ENCODE results near the gene ANKRD16.
A peak's percentile ranks its signal among the peaks of the same experiment; 100 is the strongest.
"Not testable (repeated sequence)": the region's sequence is repeated elsewhere in the genome, so short reads cannot be mapped to it uniquely, and the experiment has no call there.

ANKRD16 gene

DNA sequence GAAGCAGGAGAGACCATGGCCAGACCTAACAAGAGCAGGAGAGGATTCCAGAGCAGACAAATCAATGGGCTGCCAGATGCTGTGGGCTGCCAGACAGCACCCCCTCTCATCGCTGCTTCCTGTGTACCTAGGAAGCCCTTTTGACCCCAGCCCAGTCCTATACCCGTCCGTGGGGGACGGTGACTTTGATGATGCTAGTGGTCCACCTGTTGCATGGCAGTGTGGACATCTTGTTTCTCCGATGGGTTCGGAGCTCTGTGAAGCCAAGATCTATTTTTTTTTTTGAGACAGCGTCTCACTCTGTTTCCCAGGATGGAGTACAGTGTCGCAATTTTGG is 58.3 kb downstream of the ANKRD16 start:
- no peak for DNase-seq

DNA sequence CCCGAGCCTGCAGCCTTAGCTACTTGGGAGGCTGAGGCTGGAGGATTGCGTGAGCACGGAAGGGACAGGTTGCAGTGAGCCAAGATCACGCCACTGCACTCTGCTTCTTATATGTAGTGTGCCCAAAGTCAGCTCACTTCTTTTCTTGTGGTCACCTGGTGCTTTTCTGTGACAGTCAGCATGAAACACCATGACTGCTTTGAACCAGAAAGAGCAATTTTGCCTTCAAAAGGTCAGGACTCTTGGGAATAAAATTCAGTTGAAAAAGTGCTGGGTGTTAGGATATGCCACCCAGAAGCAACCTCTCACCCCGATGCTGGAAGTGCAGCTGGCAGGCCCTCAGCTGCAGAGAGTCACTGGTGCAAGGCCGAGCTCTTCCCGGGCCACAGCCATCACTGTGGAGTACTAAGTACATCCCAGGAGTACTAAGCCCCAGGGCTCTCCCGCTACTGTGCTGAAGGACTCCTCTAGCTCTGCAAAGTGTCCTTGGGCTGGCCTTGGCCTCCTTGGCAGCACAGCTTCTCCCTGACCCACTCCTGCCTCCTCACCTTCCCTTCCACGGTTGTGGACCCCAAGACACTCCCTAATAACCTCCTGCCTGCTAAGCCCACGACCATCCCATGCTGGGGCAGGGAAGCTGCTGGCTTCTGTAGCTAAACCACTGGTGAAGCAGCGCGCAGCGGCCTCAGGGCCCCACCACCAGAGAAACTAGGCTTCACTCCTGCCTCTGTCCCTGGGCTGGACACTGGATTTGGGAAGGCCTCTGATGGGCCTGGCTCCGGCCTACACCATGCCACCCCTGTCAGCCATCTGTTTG is 58.9 kb downstream of the ANKRD16 start:
- DNase-seq, result no peak

- no peak for DNase-seq
These were observed 60.4 kb downstream of the ANKRD16 start for GRCh38 chr10:5829267-5829666.

GRCh38 chr10:5828725-5829124 is 61.0 kb downstream of the ANKRD16 start:
- no peak for DNase-seq

- no peak for DNase-seq
These were observed 61.9 kb downstream of the ANKRD16 start for GRCh38 chr10:5827841-5828240.

DNA sequence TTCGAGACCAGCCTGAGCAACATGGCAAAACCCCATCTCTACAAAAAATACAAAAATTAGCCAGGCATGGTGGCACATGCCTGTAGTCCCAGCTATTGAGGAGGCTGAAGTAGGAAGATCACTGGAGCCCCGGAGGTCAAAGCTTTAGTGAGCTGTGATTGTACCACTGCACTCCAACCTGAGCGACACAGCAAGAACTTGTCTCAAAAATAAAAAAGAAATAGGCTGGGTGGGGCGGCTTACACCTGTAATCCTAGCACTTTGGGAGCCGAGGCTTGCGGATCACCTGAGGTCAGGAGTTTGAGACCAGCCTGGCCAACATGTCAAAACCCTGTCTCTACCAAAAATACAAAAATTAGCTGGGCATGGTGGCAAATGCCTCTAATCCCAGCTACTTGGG is 63.2 kb downstream of the ANKRD16 start:
- DNase-seq, result not testable (repeated sequence)

DNA sequence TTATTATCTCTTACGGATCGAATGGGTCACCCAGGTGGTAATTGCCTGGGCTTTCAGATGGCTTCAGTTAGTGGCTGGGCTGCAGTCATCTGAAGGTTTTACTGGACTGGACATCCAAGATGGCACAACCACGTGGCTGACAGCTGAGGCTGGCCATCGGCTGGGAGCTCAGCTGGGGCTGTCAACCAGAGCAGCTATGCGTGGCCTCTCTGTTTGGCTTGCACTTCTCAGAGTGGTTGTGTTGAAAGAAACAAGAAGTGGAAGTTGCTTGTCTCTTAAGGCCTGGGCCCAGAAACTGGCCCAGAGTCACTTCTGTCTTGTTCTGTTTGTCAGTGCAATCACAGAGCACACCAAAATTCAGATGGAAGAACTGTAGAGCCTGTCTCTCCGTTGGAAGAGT is 70.8 kb downstream of the ANKRD16 start:
- DNase-seq, result no peak

- DNase-seq, result no peak
These were observed 71.7 kb downstream of the ANKRD16 start for GRCh38 chr10:5818048-5818331.

- no peak for DNase-seq
These were observed 72.2 kb downstream of the ANKRD16 start for GRCh38 chr10:5817322-5818047.

- DNase-seq, result no peak
These were observed 73.5 kb downstream of the ANKRD16 start for GRCh38 chr10:5816170-5816569.

- no peak for DNase-seq
These were observed 75.3 kb downstream of the ANKRD16 start for GRCh38 chr10:5814110-5815107.

DNA sequence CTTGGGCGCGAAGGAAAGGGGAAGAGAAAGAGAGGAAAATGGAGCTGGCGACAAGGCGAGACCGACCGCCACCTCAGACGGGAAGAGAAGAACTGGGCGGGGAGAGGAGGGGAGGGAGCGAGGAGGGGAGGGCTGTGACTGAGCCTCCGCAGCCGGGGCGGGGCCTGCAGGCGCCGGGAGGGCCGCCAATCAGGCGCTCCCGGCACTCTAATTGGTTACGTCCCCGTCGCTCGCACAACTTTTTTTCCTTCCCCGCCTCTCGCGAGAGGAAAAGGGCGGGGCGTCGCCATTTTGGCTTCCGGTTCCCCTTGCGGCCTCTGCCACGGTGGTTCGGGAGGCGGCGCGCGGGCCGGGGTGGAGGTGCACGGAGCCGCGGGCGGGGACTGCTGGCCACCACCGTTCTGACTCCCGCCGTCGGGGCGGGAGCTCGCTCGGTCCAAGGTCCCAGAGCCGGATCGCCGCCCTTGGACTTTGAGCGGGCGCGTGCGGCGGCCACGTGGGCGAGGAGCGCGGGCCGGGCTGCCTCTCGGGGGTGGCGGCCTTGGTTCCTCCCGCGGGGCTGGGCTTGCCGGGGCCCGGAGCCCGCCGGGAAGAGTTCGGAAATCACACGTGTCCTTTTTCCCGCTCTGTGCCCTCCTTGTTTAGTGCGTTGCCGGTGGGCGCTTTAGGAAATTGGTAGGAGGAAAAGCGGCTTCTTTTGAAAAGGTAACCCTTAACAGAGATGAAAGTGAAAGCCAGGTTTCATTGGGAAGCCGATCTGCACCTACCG is 76.2 kb downstream of the ANKRD16 start, which contains the start of gene GDI2:
Gene GDI2, minus strand, starts transcription at position 94 of the 769 bp plus-strand sequence. CDS start 176 bp downstream, outside the sequence.
- peak; percentile 95 for DNase-seq

DNA sequence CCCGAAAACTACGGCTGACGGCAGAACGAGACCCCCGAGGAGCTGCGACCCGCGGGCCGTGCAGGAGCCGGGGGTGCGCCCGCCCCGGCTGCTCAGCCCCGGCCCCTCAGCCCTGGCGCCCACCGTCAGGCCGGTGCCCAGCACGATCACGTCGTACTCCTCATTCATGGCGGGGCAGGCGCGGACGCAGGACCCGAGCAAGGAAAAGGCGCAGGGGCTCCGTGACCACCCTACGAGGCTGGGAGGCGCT is 76.7 kb downstream of the ANKRD16 start:
- DNase-seq, result no peak

- DNase-seq, result peak; percentile 32
These were observed 77.2 kb downstream of the ANKRD16 start for GRCh38 chr10:5812283-5813090.
